ENCODE data around the gene OOSP3.
A peak's percentile ranks its signal among the peaks of the same experiment; 100 is the strongest.
"Not testable (repeated sequence)": the region's sequence is repeated elsewhere in the genome, so short reads cannot be mapped to it uniquely, and the experiment has no call there.

OOSP3 gene

GRCh38 chr11:59866836-59867235 lies 11.7 kb upstream of the OOSP3 start:
- DNase-seq: no peak
- in situ Hi-C loops (cut with HindIII; ENCODE audit: low pct_ligation_motif_present, low pct_unique_long_range_greater_than_20kb, low sequenced_read_pairs): no loop called here

- no peak for DNase-seq
- in situ Hi-C loops (cut with HindIII; ENCODE audit: low pct_ligation_motif_present, low pct_unique_long_range_greater_than_20kb, low sequenced_read_pairs): no loop called here
Measured at GRCh38 chr11:59867946-59868345, 10.6 kb upstream of the OOSP3 start.

- no peak for DNase-seq
- in situ Hi-C loops (cut with HindIII; ENCODE audit: low pct_ligation_motif_present, low pct_unique_long_range_greater_than_20kb, low sequenced_read_pairs): no loop called here
Measured at GRCh38 chr11:59872076-59872475, 6.5 kb upstream of the OOSP3 start.

- in situ Hi-C loops (cut with HindIII; ENCODE audit: low pct_ligation_motif_present, low pct_unique_long_range_greater_than_20kb, low sequenced_read_pairs): no loop called here
- no peak for DNase-seq
Measured at GRCh38 chr11:59875856-59876519, 2.6 kb upstream of the OOSP3 start.

GRCh38 chr11:59877325-59877724 lies 1.3 kb upstream of the OOSP3 start:
- in situ Hi-C loops (cut with HindIII; ENCODE audit: low pct_ligation_motif_present, low pct_unique_long_range_greater_than_20kb, low sequenced_read_pairs): no loop called here

GRCh38 chr11:59877784-59878183 lies 798 bp upstream of the OOSP3 start:
- no peak for DNase-seq
- in situ Hi-C loops (cut with HindIII; ENCODE audit: low pct_ligation_motif_present, low pct_unique_long_range_greater_than_20kb, low sequenced_read_pairs): no loop called here

More at GRCh38 chr11:59877325-59877724, 1.3 kb upstream of the OOSP3 start:
- DNase-seq: no peak

- DNase-seq: no peak
- in situ Hi-C loops (cut with HindIII; ENCODE audit: low pct_ligation_motif_present, low pct_unique_long_range_greater_than_20kb, low sequenced_read_pairs): no loop called here
Measured at GRCh38 chr11:59879567-59879966, 985 bp downstream of the OOSP3 start.

GRCh38 chr11:59883597-59883996 lies 5.0 kb downstream of the OOSP3 start:
- DNase-seq: no peak
- in situ Hi-C loops (cut with HindIII; ENCODE audit: low pct_ligation_motif_present, low pct_unique_long_range_greater_than_20kb, low sequenced_read_pairs): no loop called here

- in situ Hi-C loops (cut with HindIII; ENCODE audit: low pct_ligation_motif_present, low pct_unique_long_range_greater_than_20kb, low sequenced_read_pairs); DNase-seq: not testable (repeated sequence)
Measured at GRCh38 chr11:59887156-59887555, 8.6 kb downstream of the OOSP3 start.

- in situ Hi-C loops (cut with HindIII; ENCODE audit: low pct_ligation_motif_present, low pct_unique_long_range_greater_than_20kb, low sequenced_read_pairs): no loop called here
- DNase-seq: no peak
Measured at GRCh38 chr11:59891781-59892181, 13.2 kb downstream of the OOSP3 start.

- DNase-seq: no peak
- in situ Hi-C loops (cut with HindIII; ENCODE audit: low pct_ligation_motif_present, low pct_unique_long_range_greater_than_20kb, low sequenced_read_pairs): no loop called here
Measured at GRCh38 chr11:59894616-59895015, 16.0 kb downstream of the OOSP3 start.

- no peak for DNase-seq
- in situ Hi-C loops (cut with HindIII; ENCODE audit: low pct_ligation_motif_present, low pct_unique_long_range_greater_than_20kb, low sequenced_read_pairs): no loop called here
Measured at GRCh38 chr11:59898046-59898445, 19.5 kb downstream of the OOSP3 start.

GRCh38 chr11:59898650-59899049 lies 20.1 kb downstream of the OOSP3 start:
- DNase-seq: no peak
- in situ Hi-C loops (cut with HindIII; ENCODE audit: low pct_ligation_motif_present, low pct_unique_long_range_greater_than_20kb, low sequenced_read_pairs): no loop called here

- DNase-seq: no peak
- in situ Hi-C loops (cut with HindIII; ENCODE audit: low pct_ligation_motif_present, low pct_unique_long_range_greater_than_20kb, low sequenced_read_pairs): no loop called here
Measured at GRCh38 chr11:59899532-59899931, 20.9 kb downstream of the OOSP3 start.

- in situ Hi-C loops (cut with HindIII; ENCODE audit: low pct_ligation_motif_present, low pct_unique_long_range_greater_than_20kb, low sequenced_read_pairs): no loop called here
- DNase-seq: no peak
Measured at GRCh38 chr11:59900366-59901126, 22.0 kb downstream of the OOSP3 start.

GRCh38 chr11:59901306-59901705 lies 22.7 kb downstream of the OOSP3 start:
- peak; percentile 4 for DNase-seq
- in situ Hi-C loops (cut with HindIII; ENCODE audit: low pct_ligation_motif_present, low pct_unique_long_range_greater_than_20kb, low sequenced_read_pairs): no loop called here

GRCh38 chr11:59903569-59903968 lies 25.0 kb downstream of the OOSP3 start:
- in situ Hi-C loops (cut with HindIII; ENCODE audit: low pct_ligation_motif_present, low pct_unique_long_range_greater_than_20kb, low sequenced_read_pairs); DNase-seq: not testable (repeated sequence)

GRCh38 chr11:59918480-59918879 lies 39.9 kb downstream of the OOSP3 start:
- in situ Hi-C loops (cut with HindIII; ENCODE audit: low pct_ligation_motif_present, low pct_unique_long_range_greater_than_20kb, low sequenced_read_pairs): no loop called here
- DNase-seq: no peak

GRCh38 chr11:59918987-59919589 lies 40.5 kb downstream of the OOSP3 start:
- in situ Hi-C loops (cut with HindIII; ENCODE audit: low pct_ligation_motif_present, low pct_unique_long_range_greater_than_20kb, low sequenced_read_pairs): no loop called here
- peak; percentile 52 for DNase-seq

- in situ Hi-C loops (cut with HindIII; ENCODE audit: low pct_ligation_motif_present, low pct_unique_long_range_greater_than_20kb, low sequenced_read_pairs): no loop called here
- no peak for DNase-seq
Measured at GRCh38 chr11:59923813-59924212, 45.2 kb downstream of the OOSP3 start.
